T-helper 1 cell (primary cell): Measurements from ENCODE around the gene STN1.

Experiments
- DNase-seq, 5 donors: peaks; one replicate each; pipeline ENCODE4 v3.0.0-alpha.2; 2012 to 2020

Gene STN1

DNA sequence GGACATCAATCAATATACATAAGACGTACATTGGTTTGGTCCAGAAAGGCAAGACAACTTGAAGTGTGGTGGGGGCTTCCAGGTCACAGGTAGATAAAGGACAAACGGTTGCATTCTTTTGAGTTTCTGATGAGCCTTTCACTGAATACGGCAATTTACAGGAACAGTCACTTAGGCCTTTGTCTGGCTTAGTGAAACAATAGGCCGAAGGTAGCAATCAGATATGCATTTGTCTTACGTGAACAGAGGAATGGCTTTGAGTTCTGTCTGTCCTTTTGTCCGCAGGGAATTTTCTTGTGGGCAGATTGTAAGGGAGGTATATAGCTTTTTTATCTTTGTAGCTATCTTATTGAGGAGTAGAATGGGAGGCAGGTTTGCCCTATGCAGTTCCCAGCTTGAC is 10.8 kb upstream of the STN1 start:
- no peak for DNase-seq

DNA sequence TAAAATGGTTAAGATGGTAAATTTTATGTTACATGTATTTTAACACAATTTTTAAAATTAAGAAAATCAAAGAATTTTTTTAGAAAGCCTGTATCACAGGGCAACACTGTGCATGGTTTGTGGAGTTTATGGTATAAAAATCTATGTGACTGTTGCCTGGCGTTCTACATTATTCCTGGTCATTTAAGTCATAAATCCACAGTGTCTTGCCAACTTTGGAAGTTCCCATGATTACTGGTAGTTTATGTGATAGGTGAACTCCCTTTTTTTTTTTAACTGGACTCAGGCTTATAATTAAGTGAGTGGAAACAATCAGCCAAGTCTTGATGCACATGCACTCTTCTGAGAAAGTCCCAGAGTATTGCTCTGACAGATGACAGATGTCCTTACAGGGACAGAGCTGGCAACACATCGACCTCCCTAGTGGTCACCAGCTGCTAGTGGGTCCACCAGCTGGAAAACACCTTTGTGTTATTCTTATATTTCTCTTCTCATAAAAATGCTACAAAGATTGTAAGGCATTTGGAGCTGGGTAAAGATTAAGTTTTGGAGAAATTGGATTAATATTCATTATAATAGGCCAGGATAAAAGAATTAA is 8.8 kb upstream of the STN1 start:
- no peak for DNase-seq

DNA sequence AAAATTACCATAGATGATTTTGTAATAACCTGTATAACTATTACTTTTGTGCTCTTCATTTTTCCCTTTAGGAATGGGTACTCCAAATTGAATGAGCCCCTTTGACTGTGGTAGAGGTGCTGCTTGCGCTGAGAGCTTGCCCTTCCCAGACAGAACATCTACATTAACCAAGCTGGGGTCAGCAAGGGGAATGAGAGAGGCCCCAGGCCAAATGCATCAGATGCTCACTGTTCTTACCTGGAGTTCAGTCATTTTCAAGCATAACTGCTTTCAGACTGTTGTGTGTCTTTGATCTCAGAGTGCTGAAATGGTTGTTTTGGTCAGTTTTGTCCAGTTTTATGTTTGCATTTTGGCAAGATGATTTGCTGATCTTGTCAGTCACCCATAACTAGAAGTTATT is 7.6 kb upstream of the STN1 start:
- DNase-seq: no peak

DNA sequence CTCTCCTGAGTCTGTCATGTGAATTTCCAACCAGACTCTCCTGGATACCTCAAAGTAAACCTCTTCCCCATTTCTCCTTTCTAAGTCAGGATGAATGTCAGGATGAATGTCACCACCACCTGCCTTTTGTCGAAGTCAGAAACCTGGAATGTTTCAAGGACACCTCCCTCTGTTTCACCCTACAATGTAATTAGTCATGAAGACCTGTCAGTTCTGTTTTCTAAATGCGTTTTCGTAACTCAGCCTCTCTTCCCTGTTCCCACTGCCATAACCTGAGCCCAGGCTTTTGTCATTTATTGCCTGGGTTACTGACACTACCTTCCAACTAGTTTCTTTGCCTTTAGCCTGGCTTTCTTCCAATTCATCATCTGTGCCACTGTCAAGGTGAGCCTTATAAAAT is 5.5 kb upstream of the STN1 start:
- no peak for DNase-seq

DNA sequence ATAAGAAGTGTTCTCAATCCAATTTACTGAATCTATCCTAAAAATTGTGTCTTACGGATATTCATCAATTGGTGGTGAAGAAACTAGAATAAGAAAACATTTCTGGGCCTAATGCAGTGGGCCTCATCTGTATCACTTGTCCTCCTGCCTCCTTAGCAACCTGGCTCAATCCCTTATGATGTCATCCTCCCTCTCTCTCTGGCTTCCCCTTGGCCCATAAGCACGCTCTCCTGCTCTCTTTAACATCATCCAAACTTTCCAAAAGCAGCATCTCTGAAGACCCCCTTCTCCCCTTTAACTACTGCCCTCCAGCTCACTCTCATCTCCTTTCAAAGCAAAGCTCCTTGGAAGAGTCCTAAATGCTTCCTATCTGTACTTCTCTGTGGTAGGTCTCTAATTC is 4.7 kb upstream of the STN1 start:
- DNase-seq: no peak

DNA sequence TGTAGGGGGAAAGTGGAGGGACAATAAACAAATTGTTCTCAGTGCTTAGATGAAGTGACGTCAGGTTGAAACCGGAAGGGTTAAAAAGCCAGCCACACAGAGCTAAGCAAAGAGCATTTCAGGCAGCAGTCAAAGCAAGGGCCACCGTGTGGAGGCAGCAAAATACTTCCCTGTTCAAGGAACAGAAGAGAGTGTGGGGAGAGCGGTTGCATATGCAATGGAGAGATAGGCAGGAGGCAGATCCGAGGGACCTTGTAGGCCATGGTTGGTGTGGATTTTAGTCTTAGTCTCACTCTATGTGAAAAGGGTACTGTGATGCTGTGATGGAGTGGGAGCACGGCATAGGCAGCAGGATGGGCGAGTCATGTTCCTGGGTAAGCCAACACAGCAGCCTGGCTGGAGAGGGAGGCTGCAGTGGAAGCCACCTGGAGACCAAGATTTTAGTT is 3.8 kb upstream of the STN1 start:
- peak in 1 of 5 donors; percentile 67 for DNase-seq

DNA sequence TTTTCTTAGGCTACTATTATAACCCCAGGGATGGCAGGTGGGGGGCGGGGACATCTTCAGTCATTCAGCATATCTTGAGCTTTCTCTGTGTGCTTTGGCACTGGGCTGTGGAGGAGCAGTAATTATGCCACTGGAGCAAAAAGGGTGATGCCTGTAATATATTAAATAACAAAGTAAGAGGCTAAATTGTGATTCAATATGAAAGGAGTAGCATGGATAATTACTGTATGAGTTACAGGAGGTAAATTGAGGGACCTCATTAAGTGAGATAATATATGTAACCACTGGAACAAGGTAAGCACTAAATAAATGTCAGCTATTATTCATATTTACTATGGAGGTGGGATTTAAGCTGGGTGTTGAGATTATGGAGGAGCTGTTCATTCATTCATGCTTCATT is 3.3 kb upstream of the STN1 start:
- no peak for DNase-seq

DNA sequence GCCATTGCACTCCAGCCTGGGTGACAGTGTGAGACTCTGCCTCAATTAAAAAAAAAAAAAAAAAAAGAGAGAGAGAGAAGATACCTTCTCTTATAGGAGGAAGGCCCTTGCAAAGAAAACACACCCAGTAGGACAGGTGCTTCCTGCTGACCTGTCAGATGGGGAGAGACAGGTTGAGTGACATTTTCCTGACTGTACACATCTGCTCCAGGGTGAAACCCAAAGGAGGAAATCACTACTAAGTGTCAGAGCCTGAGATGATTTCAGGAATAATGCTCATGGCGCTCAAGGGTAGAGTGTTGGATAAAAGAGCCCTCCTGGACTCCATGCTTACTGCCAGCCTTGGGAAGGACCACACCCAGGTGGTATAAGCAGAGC is 1.7 kb upstream of the STN1 start:
- no peak for DNase-seq

DNA sequence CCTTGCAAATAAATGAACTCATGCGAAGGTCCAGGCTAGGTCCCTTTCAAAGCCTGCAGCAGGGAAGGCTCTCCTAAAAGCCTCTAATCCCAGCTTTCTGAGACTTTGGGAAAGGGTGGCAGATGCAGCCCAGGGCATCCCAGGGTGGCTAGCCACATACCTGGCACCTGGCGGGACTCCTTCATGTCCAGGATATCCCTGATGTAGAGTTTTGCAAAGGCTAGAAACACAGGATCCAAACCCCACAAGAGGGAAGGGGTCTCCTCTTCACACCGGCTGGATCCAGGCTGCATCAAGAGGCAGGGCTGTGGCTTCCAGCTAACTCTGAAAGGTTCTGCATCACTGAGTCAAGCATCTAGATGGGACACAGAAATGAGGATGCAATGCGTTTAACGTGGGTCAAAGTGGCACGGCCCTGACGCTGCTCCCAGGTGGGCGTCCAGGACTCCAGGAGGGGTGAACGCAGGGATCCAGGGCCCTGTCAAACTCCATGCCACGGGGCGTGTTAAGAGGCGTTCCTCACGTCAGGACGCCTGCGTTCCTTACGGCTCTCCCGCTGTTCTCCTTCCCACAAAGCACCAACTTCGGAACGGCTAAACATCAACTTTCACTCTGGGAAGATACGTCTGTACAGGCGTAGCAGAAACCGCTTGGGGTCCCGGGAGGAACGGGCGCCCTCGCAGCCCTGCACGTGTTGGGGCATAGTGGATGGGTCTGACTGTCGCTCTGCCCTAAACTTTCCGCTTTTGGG is 507 bp downstream of the STN1 start:
- DNase-seq: peak in 1 of 5 donors; percentile 16

DNA sequence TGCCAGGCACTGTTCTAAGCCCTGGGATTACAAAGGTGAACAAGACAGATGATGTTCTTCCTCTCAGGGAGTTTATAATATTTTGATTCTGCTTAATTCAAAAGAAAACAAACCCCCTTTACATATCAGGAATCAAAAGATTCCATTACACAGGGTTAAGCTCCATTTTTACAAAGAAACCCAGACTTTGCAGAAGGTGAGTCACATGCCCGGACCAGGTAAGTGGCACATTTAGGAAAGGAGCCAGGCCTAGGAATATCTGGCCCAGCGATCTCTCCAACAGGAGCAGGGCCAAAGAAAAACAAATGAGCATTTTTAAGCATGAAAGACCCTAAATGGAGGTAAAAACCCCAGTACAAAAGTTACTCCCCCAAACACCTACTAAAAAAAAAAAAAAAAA is 1.1 kb downstream of the STN1 start:
- DNase-seq: no peak

DNA sequence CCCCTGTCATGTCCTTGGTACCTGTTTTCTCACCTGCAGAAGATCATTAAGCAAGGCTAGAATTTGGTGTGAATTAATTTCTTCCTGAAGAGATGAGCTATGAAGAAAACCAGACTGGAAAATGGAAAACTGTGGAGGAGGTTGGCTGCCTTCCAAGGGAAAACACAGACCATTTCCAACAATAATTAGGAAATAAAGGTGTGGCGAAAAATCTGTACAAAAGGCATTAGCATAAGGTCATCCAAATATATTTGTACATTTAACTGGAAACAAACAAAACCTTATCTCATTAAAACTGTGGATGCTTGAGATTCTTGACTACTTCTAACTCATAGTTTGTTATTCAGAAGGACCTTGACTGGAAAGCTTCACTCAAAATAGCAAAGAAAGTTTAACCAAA is 1.7 kb downstream of the STN1 start:
- no peak for DNase-seq

DNA sequence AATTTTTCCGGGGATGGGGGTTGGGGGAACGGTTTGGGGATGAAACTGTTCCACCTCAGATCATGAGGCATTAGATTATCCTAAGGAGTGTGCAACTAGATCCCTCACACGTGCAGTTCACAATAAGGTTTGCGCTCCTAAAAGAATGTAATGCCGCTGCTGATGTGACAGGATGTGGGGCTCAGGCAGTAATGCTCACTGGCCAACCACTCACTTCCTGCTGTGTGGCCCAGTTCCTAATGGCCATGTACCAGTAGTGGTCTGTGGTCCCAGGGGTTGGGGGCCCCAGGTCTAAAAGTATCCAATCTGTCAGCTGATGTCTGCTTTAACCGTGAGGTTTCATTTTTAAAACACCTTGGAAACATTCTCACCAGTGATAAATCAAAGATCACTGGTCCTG is 2.2 kb downstream of the STN1 start:
- DNase-seq: peak in 3 of 5 donors; percentile 8 to 59 (median 11)

DNA sequence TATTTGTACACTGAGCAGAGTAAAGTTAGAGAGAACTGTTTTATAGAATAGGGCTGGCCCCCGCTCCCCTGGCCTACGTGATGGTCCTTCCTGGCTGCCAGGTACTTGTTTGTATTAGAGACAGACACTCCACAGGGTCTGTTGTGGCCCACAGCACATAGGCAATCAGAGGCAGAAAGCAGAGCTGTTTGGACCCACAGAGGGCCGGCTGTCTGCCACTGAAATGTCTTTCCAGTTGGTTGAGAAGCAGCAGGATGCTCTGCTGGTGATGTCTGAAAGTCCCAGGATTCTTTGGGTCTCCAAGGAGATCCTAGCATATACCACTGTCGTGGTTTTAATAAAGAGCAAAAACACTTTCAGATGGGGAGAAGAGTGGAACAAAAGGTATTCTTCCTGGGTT is 5.2 kb downstream of the STN1 start:
- DNase-seq: no peak

DNA sequence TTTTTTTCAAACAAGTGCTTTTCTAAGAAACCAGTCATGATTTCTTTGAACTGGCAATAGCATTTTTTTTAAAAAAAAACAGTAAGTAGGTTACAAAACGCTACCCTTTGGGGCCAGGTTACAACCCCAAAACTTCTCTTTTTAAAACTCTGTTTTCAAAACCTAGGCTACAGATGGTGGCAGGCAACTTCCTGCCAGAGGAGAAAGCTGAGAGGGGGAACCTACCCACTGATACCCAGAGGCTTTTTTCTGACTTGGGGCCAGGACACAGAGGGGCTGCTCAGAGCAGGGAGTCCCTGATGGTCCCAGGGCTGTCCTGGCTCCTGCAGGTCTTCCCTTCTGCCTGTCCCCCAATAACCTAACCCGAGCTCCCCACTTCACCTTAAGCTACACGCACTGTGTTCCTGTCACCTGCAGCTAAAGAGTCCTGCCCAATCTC is 6.9 kb downstream of the STN1 start:
- peak in 4 of 5 donors; percentile 17 to 88 (median 27) for DNase-seq

DNA sequence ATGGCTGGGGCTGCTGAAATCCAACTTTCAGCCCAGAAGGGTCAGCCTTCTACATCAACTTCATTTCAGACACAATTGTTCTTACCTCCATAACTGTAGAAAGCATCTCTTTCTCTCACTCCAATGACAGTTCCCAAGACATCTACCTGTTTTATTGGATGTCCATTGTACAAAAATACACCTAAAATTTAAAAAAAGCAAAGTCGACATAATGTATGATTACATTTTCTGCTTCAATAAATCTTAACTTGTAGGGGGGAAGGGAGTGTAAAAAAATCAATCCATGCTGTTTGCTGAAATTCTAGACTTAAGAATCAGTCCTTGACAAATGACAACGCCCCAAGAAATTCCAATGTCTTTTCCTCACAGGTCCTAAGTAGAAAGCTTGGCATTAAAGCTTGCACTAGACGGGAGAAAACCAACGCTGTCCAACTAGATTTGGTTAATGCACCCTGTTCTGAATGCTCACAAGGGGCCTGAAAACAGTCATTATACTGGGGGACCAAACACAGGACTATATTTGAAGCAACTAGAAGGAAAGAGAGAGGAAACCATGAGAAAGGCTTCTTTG is 7.5 kb downstream of the STN1 start:
- no peak for DNase-seq

DNA sequence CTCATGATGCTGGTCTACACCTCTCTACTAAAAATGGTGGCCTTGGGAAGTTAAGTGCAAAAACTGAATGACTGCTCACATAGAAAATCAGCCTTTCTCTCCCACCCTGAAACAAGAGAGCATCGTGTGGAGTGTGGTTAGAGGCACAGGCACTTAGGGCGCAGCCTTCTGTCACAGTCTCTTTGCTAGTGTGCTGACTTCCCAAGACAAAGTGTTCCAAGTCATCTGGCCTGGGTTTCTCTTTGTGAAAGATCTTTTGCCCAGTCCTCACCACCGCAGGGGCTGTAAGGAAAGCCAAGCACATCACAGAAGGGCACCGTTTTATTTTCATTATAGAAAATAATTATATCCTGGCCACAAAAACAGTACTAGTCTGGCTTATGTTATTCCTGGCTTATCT is 12.5 kb downstream of the STN1 start:
- DNase-seq: no peak

DNA sequence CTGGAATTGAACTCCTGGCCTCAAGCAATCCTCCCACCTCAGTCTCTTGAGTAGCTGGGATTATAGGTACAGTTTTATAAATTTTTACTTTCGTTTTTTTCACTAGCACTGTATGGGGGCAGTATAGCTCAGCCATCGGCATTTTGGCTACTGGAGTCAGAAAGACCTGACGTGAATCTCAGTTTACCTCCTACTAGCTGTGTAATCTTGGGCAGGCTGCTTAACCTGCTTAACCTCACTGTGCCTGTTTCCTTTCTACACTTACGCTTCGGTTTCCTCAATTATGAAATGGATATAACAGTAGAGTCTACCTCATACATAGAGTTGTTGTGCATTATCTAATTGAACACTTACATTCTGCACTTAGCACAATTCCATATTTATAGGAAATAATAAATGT is 16.7 kb downstream of the STN1 start:
- DNase-seq: no peak

DNA sequence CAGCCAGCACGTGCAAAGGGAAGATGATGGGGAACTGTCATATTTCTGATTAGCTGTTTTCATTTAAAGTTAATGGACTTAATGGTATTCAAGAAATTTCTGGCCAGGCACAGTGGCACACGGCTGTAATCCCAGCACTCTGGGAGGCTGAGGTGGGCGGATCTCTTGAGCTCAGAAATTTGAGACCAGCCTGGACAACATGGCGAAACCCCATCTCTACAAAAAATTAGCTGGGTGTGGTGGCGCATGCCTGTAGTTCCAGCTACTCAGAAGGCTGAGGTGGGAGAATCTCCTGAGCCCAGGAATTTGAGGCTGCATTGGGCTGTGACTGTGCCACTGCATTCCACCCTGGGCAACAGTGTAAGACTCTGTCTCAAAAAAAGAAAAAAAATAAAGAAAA is 18.7 kb downstream of the STN1 start:
- no peak for DNase-seq

DNA sequence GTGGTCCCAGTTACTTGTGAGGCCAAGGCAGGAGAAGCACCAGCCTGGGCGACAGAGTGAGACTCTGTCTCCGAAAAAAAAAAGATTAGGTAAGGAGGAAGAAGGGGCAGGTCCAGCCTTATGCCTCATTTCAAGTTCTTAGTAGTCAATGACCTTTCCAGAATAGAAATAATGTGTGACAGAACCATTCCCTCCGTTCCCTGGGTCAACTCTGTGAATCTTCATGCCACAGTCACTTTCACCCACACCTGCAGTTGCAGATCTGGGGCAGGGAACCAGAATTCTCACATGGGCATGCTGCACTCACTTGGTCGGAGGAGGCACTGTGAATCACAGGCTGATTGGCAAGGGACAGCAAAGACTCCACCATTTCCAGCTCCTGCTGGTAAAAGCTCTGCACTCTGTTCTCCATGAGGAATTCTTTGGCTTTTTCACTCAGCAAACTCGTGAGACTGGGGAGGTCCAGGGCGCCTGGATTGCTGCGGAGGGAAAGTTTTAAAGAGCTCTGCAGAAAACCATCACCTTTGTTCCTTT is 20.7 kb downstream of the STN1 start:
- DNase-seq: no peak

DNA sequence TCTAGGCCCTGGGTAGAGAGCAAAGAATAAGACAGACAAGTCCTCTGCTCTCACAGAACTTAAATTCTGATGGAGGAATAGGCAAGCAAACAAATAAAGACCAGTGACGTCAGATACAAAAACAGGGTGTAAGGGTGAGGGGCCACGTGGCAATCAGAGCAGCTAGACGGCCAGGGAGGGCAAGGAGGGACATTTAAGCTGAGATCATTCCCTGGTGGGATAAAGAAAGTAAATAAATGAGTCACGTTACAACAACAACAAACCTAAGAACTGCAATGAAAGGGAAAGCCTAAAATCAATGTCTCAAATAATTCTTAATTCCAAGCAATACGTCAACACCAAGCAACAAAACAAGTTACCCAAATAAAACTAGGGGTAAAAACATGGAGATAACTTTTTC is 21.8 kb downstream of the STN1 start:
- DNase-seq: no peak

DNA sequence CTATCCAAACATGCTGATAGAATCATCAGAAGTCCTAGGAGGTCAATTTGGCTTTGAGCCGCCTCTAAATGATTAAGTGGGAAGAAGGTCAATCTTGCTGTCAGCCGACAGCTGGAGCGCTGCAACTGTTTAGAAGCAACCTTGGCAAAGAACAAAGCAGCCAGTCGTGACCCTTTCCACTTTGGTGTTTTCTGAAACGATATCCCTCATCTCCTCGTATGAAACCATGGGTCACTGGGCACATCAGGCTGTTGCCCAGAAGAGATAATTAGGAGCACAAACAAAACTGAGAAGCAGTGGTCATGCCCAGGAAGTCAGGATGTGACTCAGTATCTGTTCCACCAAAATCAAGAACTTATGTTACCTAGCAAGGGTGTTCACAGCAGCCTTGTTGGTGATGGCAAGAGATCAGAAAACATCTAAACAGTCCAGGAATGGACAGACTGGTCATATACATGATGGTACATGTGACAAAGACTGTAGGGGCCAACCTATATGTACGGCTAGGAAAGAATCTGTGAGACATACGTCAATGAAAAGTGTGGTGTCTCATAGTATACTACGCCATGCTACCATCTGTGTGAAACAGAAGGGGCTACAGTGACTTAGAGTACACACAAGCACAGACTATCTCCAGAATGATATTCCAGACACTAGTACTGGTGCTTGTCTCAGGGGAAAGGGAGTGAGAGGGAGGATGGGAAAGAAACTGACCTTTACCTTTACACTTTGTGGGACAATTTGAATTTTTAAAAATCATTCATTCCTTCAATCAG is 22.4 kb downstream of the STN1 start:
- peak in 1 of 5 donors; percentile 60 for DNase-seq

DNA sequence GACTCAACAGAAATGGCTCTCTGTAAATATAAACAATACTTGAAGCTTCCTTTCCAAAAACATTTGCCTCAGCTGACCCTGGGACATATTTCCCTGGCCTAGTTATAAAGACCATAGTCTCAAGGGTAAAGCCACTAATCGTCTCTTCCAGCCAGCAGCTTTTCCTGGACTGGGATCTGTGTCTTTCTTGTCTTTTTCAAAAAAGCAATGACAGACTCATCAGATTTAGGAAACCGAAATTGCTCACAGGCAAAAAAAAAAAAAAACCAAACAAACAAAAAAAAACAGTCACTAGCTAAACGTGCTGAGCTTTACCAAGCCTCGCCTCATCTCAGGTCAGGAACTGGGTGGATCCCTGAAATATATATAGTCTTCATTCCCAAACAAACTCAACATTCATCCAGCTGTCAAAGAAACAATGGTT is 23.5 kb downstream of the STN1 start:
- DNase-seq: peak in 1 of 5 donors; percentile 23

DNA sequence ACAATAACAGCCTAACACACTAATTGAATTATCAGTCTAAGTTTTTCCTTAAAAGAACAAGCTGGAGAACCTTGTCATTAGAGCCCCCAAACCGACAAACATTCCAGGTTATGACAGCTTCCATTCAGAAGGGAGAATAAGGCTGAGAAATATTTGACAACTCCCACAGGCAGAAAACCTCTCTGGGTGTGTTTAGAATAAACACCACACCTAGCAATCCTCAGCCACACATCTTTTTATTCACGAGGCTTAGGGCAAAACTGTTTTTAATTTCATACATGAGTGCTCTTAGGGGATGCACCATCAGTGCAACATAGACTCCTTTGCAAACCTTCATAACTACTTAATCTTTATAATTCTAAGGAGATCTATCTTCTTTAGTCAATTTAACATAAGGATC is 24.2 kb downstream of the STN1 start:
- no peak for DNase-seq
